Measurements from ENCODE around the gene CA4. TPM values are rescaled to one million over a fixed set of nuclear protein-coding genes. Genes with fewer than 3 reads are reported as not detected.
A peak's percentile ranks its signal among the peaks of the same experiment; 100 is the strongest.
"Not testable (repeated sequence)": the region's sequence is repeated elsewhere in the genome, so short reads cannot be mapped to it uniquely, and the experiment has no call there.

Gene CA4
- not detected for total RNA-seq

DNA sequence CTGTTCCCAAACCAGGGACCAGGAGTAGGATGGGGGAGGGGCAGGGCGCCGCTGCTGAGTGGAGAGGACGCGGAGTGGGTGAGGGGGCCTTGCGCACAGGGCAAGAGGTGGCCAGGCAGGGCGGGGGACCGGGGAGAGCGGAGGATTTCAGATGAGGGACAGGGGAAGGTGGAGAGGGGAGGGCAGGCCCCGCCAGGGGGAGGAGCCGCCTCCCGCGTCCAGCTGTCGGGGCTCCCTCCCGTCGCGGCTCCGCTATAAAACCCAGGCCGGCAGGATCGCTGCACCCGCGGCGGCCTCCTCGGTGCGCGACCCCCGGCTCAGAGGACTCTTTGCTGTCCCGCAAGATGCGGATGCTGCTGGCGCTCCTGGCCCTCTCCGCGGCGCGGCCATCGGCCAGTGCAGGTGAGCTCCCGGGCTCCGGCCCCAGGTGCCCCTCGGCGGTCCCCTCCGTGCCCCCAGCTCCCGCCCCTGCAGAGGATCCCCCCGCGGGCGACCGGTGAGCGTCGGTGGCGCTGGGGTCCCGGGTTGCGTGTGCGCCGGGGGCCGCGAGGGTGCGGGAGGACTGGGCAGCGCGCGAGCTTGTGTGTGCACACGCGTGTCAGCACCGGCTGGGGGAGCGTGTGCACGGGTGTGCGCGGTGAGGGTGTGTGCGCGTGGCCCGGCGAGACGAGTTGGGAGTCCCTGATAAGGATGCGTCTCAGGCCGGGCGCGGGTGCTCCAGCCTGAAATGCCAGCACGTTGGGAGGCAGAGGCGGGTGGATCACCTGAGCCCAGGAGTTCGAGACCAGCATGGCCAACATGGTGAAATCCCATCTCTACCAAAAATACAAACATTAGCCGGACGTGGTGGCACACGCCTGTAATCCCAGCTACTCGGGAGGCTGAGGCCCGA is at the start of gene CA4:
Gene CA4 (plus strand): TSS at position 283 of the 892 bp plus-strand sequence. CDS start 62 bp downstream, at position 345.
- peaks cover 8 to 12% of the 10 kb centered on the region in 2 donors for H3K4me1 Mint-ChIP-seq (ENCODE audit: low read depth in 2 of 2)
- H3K27me3 Mint-ChIP-seq: peaks cover 43 to 63% of the 10 kb centered on the region in 2 donors
- DNase-seq (ENCODE audit: low spot score) (no peak), ATAC-seq (no peak)
- H3K27ac Mint-ChIP-seq: no peak within 1 kb of the TSS
- H3K4me3 Mint-ChIP-seq: peak within 1 kb of the TSS; percentile 32
- H3K36me3 Mint-ChIP-seq: no peaks in the 10 kb centered on the region
- no peaks in the 10 kb centered on the region for H3K9me3 Mint-ChIP-seq

DNA sequence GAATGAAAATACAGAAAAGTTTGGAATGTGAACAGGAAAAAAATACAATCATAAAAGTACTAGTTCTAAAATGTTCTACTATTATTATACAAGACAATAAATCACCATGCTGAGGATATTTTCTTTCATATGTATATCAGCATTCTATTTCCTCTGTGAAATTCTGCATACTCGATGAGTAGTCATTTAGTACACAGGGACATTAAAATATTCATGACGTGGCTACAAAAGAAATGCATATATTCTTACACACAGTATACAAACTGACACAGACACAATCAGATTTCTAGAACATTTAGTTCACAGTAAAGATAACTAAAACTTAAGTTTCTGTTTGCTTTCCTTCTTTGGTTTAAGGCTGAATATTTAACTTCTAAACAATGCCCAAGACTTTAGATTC is 49.2 kb upstream of the CA4 start:
- ATAC-seq; H3K9me3 Mint-ChIP-seq; H3K27ac Mint-ChIP-seq; H3K36me3 Mint-ChIP-seq; DNase-seq (ENCODE audit: low spot score); H3K4me1 Mint-ChIP-seq (ENCODE audit: low read depth in 2 of 2); H3K4me3 Mint-ChIP-seq: not testable (repeated sequence)
- peaks cover 25 to 32% of the 10 kb centered on the region in 2 donors for H3K27me3 Mint-ChIP-seq

DNA sequence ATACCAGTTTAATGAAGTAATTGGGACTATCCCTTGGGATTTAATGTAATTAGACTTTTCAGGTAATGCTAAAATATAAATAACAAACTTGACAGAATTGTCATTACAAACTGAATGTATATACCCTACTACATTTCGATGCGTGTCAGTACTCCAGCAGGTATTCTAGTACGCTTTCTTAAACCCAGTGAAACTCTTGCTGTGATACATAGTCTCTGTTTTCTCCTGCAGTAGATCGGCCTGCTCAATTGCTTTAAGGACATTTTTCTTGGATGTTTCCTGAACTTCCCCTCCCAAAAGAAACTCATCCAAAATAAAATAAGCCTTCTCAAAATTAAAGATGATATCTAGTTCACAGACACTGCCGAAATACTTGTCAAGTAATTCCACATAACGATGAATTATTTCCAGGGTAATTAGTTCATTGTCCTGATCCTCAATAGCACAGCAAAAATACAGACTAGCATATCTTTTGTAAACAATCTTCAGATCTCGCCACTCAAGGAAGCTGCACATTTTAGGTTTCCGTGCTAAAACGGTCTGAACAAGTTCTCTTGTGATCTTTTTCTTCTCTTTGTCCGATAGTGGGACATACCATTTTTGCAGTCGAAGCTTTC is 47.6 kb upstream of the CA4 start:
- H3K27ac Mint-ChIP-seq; DNase-seq (ENCODE audit: low spot score); H3K36me3 Mint-ChIP-seq; H3K9me3 Mint-ChIP-seq; ATAC-seq: not testable (repeated sequence)
- Mint-ChIP-seq H3K4me3 (peak overlapping the region; percentile 63), H3K4me1 (ENCODE audit: low read depth in 2 of 2) (peaks cover 15 to 16% of the 10 kb centered on the region in 2 donors), H3K27me3 (peaks cover 22 to 23% of the 10 kb centered on the region in 2 donors)

DNA sequence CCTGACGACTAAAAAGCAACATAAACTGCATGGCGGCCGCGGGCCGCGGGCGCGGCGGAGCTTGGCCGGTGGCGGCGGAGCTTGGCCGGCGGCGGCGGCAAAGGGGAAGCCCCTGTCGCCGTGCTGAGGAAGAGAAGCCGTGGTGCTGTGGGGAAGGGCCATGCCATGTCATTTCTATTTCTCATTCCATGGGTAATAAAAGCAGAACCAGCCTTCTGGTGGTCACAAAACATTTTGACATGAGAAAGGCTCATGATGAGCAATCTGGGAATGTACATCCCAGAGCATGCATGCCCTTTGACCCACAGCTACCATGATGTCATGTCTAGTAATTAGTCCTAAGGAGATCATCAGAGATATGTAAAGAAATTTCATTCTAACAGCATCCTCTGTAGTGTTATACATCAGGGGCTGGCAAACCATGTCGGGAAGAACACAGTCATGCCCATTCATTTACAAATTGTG is 47.1 kb upstream of the CA4 start:
- Mint-ChIP-seq H3K36me3 (peaks cover 5% of the 10 kb centered on the region), H3K27ac (no peak overlapping the region), H3K4me3 (peak overlapping the region; percentile 63), H3K9me3 (no peaks in the 10 kb centered on the region), H3K4me1 (ENCODE audit: low read depth in 2 of 2) (peaks cover 15 to 16% of the 10 kb centered on the region in 2 donors), H3K27me3 (peaks cover 22 to 23% of the 10 kb centered on the region in 2 donors)
- DNase-seq (ENCODE audit: low spot score) (no peak), ATAC-seq (peak; percentile 70 to 82)

DNA sequence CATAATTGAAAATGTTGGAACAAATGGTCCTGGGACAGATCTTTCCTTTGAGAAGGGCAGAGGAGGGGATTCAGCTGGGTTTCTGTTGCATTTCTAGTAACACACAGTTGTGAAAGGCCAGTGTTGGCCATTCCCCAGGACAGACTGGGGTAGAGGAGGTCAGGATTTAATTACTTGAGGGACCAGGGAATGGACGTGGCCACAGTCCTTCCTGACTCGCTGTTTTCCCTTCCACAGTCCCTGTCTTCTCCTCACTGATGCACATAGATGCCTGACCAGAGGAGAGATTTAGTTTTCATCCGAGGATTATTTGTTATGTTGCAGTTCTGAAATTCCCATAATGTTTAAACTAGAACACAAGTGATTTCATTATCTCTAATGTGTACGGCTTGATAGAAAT is 45.8 kb upstream of the CA4 start:
- no peak for ATAC-seq
- DNase-seq (ENCODE audit: low spot score): no peak
- H3K27ac Mint-ChIP-seq: no peak overlapping the region
- H3K36me3 Mint-ChIP-seq: peaks cover 5% of the 10 kb centered on the region
- no peak overlapping the region for H3K4me3 Mint-ChIP-seq
- no peaks in the 10 kb centered on the region for H3K9me3 Mint-ChIP-seq
- peaks cover 15 to 16% of the 10 kb centered on the region in 2 donors for H3K4me1 Mint-ChIP-seq (ENCODE audit: low read depth in 2 of 2)
- H3K27me3 Mint-ChIP-seq: peaks cover 15 to 23% of the 10 kb centered on the region in 2 donors

DNA sequence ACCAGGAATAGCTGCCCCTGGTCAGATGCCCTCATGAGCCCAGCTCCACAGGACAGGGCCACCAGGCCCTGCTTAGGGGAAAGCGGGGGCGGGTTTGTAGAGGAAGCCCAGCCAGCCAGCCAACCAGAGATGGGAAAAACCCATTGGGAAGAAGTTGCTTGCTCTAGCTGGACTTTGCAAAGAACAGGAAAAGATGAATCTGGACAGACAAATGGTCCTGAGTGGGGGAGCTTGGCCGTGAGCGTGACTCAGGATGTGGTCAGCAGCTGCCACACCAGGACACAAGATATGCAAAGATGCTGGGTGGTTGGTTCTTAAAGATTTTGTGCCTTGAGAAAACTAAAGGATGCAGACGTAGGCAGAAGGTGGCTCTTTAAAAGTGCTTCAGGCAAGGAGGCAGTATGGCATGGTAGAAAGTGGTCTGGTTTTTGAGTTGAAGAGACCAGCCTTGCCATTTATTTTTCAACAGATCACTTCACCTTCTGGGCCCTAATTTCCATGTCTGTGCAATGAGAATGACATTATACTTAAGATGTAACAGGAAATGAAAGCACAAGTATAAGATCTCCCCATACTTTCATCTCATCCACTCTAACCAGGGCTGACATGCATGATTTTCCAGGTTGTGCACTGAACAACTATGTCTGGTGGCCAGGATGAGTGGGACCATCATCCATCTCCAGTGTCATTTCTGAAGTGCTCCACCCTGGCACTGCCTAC is 43.3 kb upstream of the CA4 start:
- Mint-ChIP-seq H3K9me3 (no peaks in the 10 kb centered on the region), H3K27ac (no peak overlapping the region), H3K36me3 (peaks cover 5% of the 10 kb centered on the region), H3K4me3 (no peak overlapping the region), H3K27me3 (peaks cover 21 to 33% of the 10 kb centered on the region in 2 donors), H3K4me1 (ENCODE audit: low read depth in 2 of 2) (peaks cover 15 to 16% of the 10 kb centered on the region in 2 donors)
- DNase-seq (ENCODE audit: low spot score) (no peak), ATAC-seq (no peak)

DNA sequence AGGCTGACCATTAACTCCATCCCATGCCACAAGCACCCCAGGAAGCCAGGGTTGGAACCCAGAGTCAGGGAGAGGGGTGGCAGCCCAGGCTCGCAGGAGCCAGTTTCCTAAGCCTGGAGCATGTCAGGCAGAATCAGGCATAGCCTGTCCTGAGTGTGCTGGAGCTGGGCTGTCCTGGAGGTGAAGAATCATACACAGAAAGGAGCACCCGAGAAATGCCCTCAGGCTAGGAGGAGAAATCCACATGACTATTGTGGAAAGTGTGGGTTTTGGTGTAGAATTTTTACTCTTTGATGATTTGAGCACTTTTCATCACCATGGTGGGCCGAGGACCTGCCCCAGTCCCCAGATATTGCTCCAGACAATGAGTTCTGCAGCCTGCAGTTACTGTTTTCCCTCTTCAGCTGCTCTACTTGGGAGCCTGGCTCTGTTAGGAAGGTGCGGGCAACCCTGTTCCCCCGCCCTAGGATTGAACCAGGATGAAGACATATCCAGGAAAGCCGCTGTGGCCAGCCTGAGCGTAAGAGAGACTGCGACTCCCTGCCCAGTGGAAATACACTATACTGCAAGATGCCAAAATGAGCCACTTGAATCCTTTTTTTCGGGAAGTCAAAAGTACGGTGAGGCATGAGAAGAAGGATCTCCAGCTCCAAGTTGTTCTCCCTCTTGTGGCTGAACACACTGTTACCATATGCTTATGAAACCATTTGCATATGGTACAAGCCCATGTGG is 42.1 kb upstream of the CA4 start:
- no peak overlapping the region for H3K4me3 Mint-ChIP-seq
- peaks cover 13 to 29% of the 10 kb centered on the region in 2 donors for H3K27me3 Mint-ChIP-seq
- no peaks in the 10 kb centered on the region for H3K36me3 Mint-ChIP-seq
- ATAC-seq (no peak), DNase-seq (ENCODE audit: low spot score) (no peak)
- no peaks in the 10 kb centered on the region for H3K9me3 Mint-ChIP-seq
- H3K4me1 Mint-ChIP-seq (ENCODE audit: low read depth in 2 of 2): peaks cover 9 to 10% of the 10 kb centered on the region in 2 donors
- no peak overlapping the region for H3K27ac Mint-ChIP-seq

DNA sequence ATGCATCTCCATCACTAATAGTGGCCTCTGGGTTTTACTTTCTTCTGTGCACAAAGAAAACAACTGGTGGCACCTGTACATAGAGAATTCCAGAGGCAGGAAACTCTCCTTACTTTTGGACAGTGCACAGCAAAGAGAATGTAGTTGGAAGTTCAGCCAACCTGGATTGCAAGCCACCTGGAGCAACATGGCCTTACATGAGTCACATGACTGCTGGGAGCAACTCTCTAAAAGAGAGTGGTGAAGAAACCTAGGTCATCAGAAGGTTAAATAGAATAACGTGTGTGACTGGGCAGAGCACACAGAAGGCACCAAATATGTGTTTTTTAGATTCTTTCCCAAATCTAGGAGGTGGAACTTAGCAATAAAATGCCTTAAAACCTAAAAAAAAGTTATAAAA is 41.5 kb upstream of the CA4 start:
- not testable (repeated sequence) for ATAC-seq; H3K36me3 Mint-ChIP-seq; DNase-seq (ENCODE audit: low spot score); H3K4me3 Mint-ChIP-seq; H3K4me1 Mint-ChIP-seq (ENCODE audit: low read depth in 2 of 2); H3K27ac Mint-ChIP-seq; H3K9me3 Mint-ChIP-seq
- peaks cover 10 to 22% of the 10 kb centered on the region in 2 donors for H3K27me3 Mint-ChIP-seq

DNA sequence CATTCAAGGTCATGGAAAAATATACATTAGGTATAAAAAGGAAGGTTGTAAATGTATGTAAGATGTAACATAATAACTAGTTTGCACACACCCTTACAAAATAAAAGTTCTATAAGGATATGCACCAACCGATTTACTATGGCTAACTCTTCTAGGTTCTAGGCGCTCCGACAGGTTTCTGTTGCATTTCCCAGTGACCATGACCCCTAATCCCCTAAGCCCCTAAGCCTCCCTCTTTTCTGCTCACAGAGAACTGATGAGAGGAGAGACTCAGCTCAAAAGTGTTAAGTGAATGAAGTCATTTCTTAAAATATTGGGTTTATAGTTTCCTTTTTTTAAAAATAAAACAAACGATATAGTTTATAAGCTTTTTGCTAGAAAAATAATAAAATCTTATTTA is 41.1 kb upstream of the CA4 start:
- no peak overlapping the region for H3K4me3 Mint-ChIP-seq
- H3K4me1 Mint-ChIP-seq (ENCODE audit: low read depth in 2 of 2): peaks cover 7 to 9% of the 10 kb centered on the region in 2 donors
- no peak for ATAC-seq
- H3K36me3 Mint-ChIP-seq: no peaks in the 10 kb centered on the region
- H3K27ac Mint-ChIP-seq: no peak overlapping the region
- no peak for DNase-seq (ENCODE audit: low spot score)
- H3K27me3 Mint-ChIP-seq: peaks cover 6 to 18% of the 10 kb centered on the region in 2 donors
- H3K9me3 Mint-ChIP-seq: no peaks in the 10 kb centered on the region

DNA sequence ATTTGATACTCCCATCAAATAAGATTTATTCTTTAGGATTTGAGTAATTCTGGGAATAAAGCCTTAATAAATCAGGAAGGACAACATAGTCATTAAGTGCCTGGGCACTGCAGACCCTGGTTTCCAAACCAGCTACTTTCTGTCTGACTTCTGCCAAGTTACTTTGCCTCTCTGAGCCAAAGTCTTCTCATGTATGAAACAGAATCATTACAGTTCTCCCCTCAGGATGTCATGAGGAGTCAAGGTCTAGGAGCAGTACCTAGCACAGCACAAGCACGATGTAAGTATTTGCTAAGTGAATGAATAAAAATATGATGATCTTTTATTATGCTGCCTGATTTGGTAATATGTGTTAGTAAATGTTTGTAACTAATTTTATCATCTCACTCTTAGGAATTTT is 40.6 kb upstream of the CA4 start:
- no peak overlapping the region for H3K4me3 Mint-ChIP-seq
- no peak overlapping the region for H3K27ac Mint-ChIP-seq
- H3K4me1 Mint-ChIP-seq (ENCODE audit: low read depth in 2 of 2): peaks cover 7 to 9% of the 10 kb centered on the region in 2 donors
- DNase-seq (ENCODE audit: low spot score) (no peak), ATAC-seq (no peak)
- H3K27me3 Mint-ChIP-seq: peaks cover 6 to 14% of the 10 kb centered on the region in 2 donors
- no peaks in the 10 kb centered on the region for H3K36me3 Mint-ChIP-seq
- H3K9me3 Mint-ChIP-seq: no peaks in the 10 kb centered on the region

DNA sequence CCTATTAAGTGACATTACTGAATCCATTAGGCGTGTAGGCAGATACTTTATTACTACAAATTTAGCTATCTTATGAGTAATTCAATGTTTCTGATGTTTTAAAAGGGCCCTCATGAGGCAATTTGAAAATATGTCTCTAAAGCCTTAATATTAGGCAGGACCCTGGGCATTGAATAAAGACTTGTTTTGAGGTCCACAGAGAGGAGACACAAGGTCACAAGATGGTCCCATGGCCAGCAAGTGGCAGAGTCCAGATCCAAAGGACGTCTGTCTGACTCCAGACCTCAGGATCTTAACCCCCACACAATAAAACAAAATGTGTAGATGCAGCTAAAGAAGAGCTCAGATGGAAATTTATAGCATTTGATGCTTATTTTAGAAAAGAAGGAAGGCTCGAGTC is 39.2 kb upstream of the CA4 start:
- DNase-seq (ENCODE audit: low spot score) (no peak), ATAC-seq (no peak)
- Mint-ChIP-seq H3K27ac (no peak overlapping the region), H3K4me3 (no peak overlapping the region), H3K9me3 (no peaks in the 10 kb centered on the region), H3K27me3 (peaks cover 6 to 14% of the 10 kb centered on the region in 2 donors), H3K36me3 (no peaks in the 10 kb centered on the region), H3K4me1 (ENCODE audit: low read depth in 2 of 2) (peaks cover 7 to 9% of the 10 kb centered on the region in 2 donors)

DNA sequence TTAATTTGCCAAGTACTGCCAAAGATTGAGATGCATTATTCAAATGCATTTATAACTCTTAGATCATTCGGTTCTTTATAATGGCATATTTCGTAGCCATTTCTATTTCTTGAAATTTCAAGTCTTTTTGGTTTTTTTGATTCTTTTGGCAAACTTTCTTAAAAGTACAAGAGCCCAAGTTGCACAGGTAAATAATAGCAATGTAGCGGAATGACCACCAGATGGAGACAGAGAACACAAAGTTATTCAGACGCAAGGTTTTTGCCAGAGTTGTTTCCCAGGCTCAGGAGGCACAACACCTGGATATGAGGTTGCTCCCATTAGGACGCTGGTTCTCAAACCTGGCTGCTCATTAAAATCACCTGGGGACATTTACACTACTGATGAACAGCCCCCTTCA is 38.1 kb upstream of the CA4 start:
- not testable (repeated sequence) for H3K27ac Mint-ChIP-seq; H3K36me3 Mint-ChIP-seq; H3K9me3 Mint-ChIP-seq; ATAC-seq; H3K4me3 Mint-ChIP-seq; DNase-seq (ENCODE audit: low spot score); H3K4me1 Mint-ChIP-seq (ENCODE audit: low read depth in 2 of 2)
- H3K27me3 Mint-ChIP-seq: peaks cover 6 to 14% of the 10 kb centered on the region in 2 donors

DNA sequence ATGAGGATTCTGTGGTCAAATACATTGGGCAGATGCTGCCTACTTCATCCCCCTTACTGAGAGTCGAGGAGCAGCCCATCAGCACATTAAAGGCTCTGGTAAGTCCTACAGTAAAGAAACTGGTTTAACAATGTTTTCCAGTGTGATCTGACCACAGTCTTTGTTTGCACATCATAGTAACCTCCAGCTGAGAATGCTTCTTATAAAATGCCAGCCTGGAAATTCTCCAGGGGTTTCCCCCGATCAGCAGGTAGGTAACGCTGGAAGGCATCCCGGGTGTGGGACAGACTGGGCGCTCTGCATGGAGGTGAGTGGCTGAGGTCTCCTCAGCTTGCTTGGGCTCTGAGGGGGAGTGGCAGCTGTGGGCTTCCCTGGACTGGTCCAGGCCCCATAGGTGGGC is 34.4 kb upstream of the CA4 start:
- H3K4me3 Mint-ChIP-seq; ATAC-seq; H3K27ac Mint-ChIP-seq; H3K4me1 Mint-ChIP-seq (ENCODE audit: low read depth in 2 of 2); H3K36me3 Mint-ChIP-seq; DNase-seq (ENCODE audit: low spot score); H3K9me3 Mint-ChIP-seq: not testable (repeated sequence)
- H3K27me3 Mint-ChIP-seq: peaks cover 3 to 14% of the 10 kb centered on the region in 2 donors

All from natural killer cell treated with Interleukin-12 subunit alpha and Interleukin-12 subunit beta and Interleukin-15 and Interleukin-18, amount 100 ng/mL, for 72 hours (primary cell).